ENCODE results near the gene SYNE3. TPM values are rescaled to one million over a fixed set of nuclear protein-coding genes. Genes with fewer than 3 reads are reported as not detected.

SYNE3 gene
- total RNA-seq, 1 donor = 27.6 TPM

GRCh38 chr14:95482627-95483308, 33.7 kb downstream of the SYNE3 start:
- Histone ChIP-seq H3K9me3 (ENCODE audit: low read depth, low read length) (no peaks in the 10 kb centered on the region), H3K4me1 (ENCODE audit: insufficient read depth, low read length) (peaks cover 34% of the 10 kb centered on the region), H3K4me3 (ENCODE audit: low read length) (no peak overlapping the region), H3K27me3 (ENCODE audit: insufficient read depth, low read length) (no peaks in the 10 kb centered on the region)

- H3K27me3 ChIP-seq (ENCODE audit: insufficient read depth, low read length) = no peaks in the 10 kb centered on the region
- peaks cover 28% of the 10 kb centered on the region for H3K4me1 ChIP-seq (ENCODE audit: insufficient read depth, low read length)
- no peak overlapping the region for H3K4me3 ChIP-seq (ENCODE audit: low read length)
- H3K9me3 ChIP-seq (ENCODE audit: low read depth, low read length) = no peaks in the 10 kb centered on the region
Measured at GRCh38 chr14:95481391-95482022, 34.9 kb downstream of the SYNE3 start.

GRCh38 chr14:95480887-95481226, 35.6 kb downstream of the SYNE3 start:
- no peaks in the 10 kb centered on the region for H3K9me3 ChIP-seq (ENCODE audit: low read depth, low read length)
- H3K4me3 ChIP-seq (ENCODE audit: low read length) = no peak overlapping the region
- no peaks in the 10 kb centered on the region for H3K27me3 ChIP-seq (ENCODE audit: insufficient read depth, low read length)
- H3K4me1 ChIP-seq (ENCODE audit: insufficient read depth, low read length) = peaks cover 22% of the 10 kb centered on the region

GRCh38 chr14:95480109-95480886, 36.2 kb downstream of the SYNE3 start:
- no peak overlapping the region for H3K4me3 ChIP-seq (ENCODE audit: low read length)
- no peaks in the 10 kb centered on the region for H3K9me3 ChIP-seq (ENCODE audit: low read depth, low read length)
- no peaks in the 10 kb centered on the region for H3K27me3 ChIP-seq (ENCODE audit: insufficient read depth, low read length)
- peaks cover 21% of the 10 kb centered on the region for H3K4me1 ChIP-seq (ENCODE audit: insufficient read depth, low read length)

GRCh38 chr14:95479494-95479893, 37.0 kb downstream of the SYNE3 start:
- no peaks in the 10 kb centered on the region for H3K9me3 ChIP-seq (ENCODE audit: low read depth, low read length)
- H3K27me3 ChIP-seq (ENCODE audit: insufficient read depth, low read length) = no peaks in the 10 kb centered on the region
- no peak overlapping the region for H3K4me3 ChIP-seq (ENCODE audit: low read length)
- peaks cover 21% of the 10 kb centered on the region for H3K4me1 ChIP-seq (ENCODE audit: insufficient read depth, low read length)

- H3K9me3 ChIP-seq (ENCODE audit: low read depth, low read length) = no peaks in the 10 kb centered on the region
Measured at GRCh38 chr14:95478818-95479217, 37.6 kb downstream of the SYNE3 start.

GRCh38 chr14:95478309-95478708, 38.1 kb downstream of the SYNE3 start:
- Histone ChIP-seq H3K4me1 (ENCODE audit: insufficient read depth, low read length) (peaks cover 17% of the 10 kb centered on the region), H3K4me3 (ENCODE audit: low read length) (no peak overlapping the region), H3K9me3 (ENCODE audit: low read depth, low read length) (no peaks in the 10 kb centered on the region), H3K27me3 (ENCODE audit: insufficient read depth, low read length) (no peaks in the 10 kb centered on the region)

More at GRCh38 chr14:95478818-95479217, 37.6 kb downstream of the SYNE3 start:
- no peaks in the 10 kb centered on the region for H3K27me3 ChIP-seq (ENCODE audit: insufficient read depth, low read length)
- H3K4me3 ChIP-seq (ENCODE audit: low read length) = no peak overlapping the region
- H3K4me1 ChIP-seq (ENCODE audit: insufficient read depth, low read length) = peaks cover 19% of the 10 kb centered on the region

GRCh38 chr14:95477411-95478269, 38.8 kb downstream of the SYNE3 start:
- Histone ChIP-seq H3K9me3 (ENCODE audit: low read depth, low read length) (no peaks in the 10 kb centered on the region), H3K27me3 (ENCODE audit: insufficient read depth, low read length) (no peaks in the 10 kb centered on the region), H3K4me3 (ENCODE audit: low read length) (no peak overlapping the region), H3K4me1 (ENCODE audit: insufficient read depth, low read length) (peaks cover 20% of the 10 kb centered on the region)

- Histone ChIP-seq H3K4me3 (ENCODE audit: low read length) (no peak overlapping the region), H3K27me3 (ENCODE audit: insufficient read depth, low read length) (no peaks in the 10 kb centered on the region), H3K9me3 (ENCODE audit: low read depth, low read length) (no peaks in the 10 kb centered on the region), H3K4me1 (ENCODE audit: insufficient read depth, low read length) (peaks cover 20% of the 10 kb centered on the region)
Measured at GRCh38 chr14:95476747-95477146, 39.7 kb downstream of the SYNE3 start.

GRCh38 chr14:95475540-95476240, 40.8 kb downstream of the SYNE3 start:
- Histone ChIP-seq H3K27me3 (ENCODE audit: insufficient read depth, low read length) (no peaks in the 10 kb centered on the region), H3K9me3 (ENCODE audit: low read depth, low read length) (no peaks in the 10 kb centered on the region), H3K4me1 (ENCODE audit: insufficient read depth, low read length) (peaks cover 19% of the 10 kb centered on the region), H3K4me3 (ENCODE audit: low read length) (no peak overlapping the region)

- H3K4me3 ChIP-seq (ENCODE audit: low read length) = no peak overlapping the region
- H3K9me3 ChIP-seq (ENCODE audit: low read depth, low read length) = no peaks in the 10 kb centered on the region
- H3K27me3 ChIP-seq (ENCODE audit: insufficient read depth, low read length) = no peaks in the 10 kb centered on the region
- peaks cover 11% of the 10 kb centered on the region for H3K4me1 ChIP-seq (ENCODE audit: insufficient read depth, low read length)
Measured at GRCh38 chr14:95474941-95475340, 41.5 kb downstream of the SYNE3 start.

GRCh38 chr14:95474486-95474885, 42.0 kb downstream of the SYNE3 start:
- Histone ChIP-seq H3K9me3 (ENCODE audit: low read depth, low read length) (no peaks in the 10 kb centered on the region), H3K4me3 (ENCODE audit: low read length) (no peak overlapping the region), H3K27me3 (ENCODE audit: insufficient read depth, low read length) (no peaks in the 10 kb centered on the region), H3K4me1 (ENCODE audit: insufficient read depth, low read length) (peaks cover 7% of the 10 kb centered on the region)

- Histone ChIP-seq H3K27me3 (ENCODE audit: insufficient read depth, low read length) (no peaks in the 10 kb centered on the region), H3K4me3 (ENCODE audit: low read length) (no peak overlapping the region), H3K9me3 (ENCODE audit: low read depth, low read length) (no peaks in the 10 kb centered on the region), H3K4me1 (ENCODE audit: insufficient read depth, low read length) (peaks cover 5% of the 10 kb centered on the region)
Measured at GRCh38 chr14:95472819-95473251, 43.6 kb downstream of the SYNE3 start.

GRCh38 chr14:95471476-95471875, 45.0 kb downstream of the SYNE3 start:
- peaks cover 5% of the 10 kb centered on the region for H3K4me1 ChIP-seq (ENCODE audit: insufficient read depth, low read length)
- no peaks in the 10 kb centered on the region for H3K27me3 ChIP-seq (ENCODE audit: insufficient read depth, low read length)

More at GRCh38 chr14:95471476-95471875, 45.0 kb downstream of the SYNE3 start:
- Histone ChIP-seq H3K9me3 (ENCODE audit: low read depth, low read length) (no peaks in the 10 kb centered on the region), H3K4me3 (ENCODE audit: low read length) (no peak overlapping the region)
